ENCODE measurements around the gene CES5A. TPM values are rescaled to one million over a fixed set of nuclear protein-coding genes. Genes with fewer than 3 reads are reported as not detected.

CES5A gene
- total RNA-seq, 2 donors from 2014 or later = not detected

DNA sequence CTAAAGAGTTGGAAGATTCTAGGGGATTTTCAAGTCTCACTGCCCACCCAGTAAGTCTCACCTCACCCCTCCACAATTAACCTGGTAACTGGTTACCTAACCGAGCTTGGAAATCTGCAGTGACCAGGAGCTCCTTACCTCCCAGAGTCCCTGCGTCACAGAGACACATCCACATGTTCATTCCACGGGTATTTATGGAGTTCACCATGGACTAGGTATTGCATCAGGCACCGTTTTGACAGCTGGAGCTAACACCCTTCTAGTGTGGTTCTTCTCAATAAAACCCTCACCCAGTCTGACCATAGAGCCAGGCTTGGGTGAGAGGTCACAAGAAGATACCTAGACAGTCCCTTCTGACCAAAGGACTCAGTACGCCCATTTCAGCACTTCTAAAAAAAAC lies 2.1 kb downstream of the CES5A start:
- intact Hi-C loops (cut with DNase I) = no loop called here
- no peak for DNase-seq
- Histone ChIP-seq H3K4me3 (no peak overlapping the region), H3K4me1 (no peaks in the 10 kb centered on the region), H3K36me3 (no peaks in the 10 kb centered on the region), H3K27me3 (no peaks in the 10 kb centered on the region), H3K9me3 (no peaks in the 10 kb centered on the region), H3K27ac (no peak overlapping the region), H3K9ac (ENCODE audit: low read depth in 2 of 2, low read length in 2 of 2) (no peak overlapping the region)
- no peak for TF ChIP-seq CTCF (IDR thresholded peaks at IDR 0.05)

- DNase-seq = no peak
- no peak for TF ChIP-seq CTCF (IDR thresholded peaks at IDR 0.05)
- H3K27me3 ChIP-seq = no peaks in the 10 kb centered on the region
- intact Hi-C loops (cut with DNase I) = no loop called here
- no peak overlapping the region for H3K4me3 ChIP-seq
- no peaks in the 10 kb centered on the region for H3K36me3 ChIP-seq
- no peaks in the 10 kb centered on the region for H3K4me1 ChIP-seq
- H3K9ac ChIP-seq (ENCODE audit: low read depth in 2 of 2, low read length in 2 of 2) = no peak overlapping the region
- H3K27ac ChIP-seq = no peak overlapping the region
- H3K9me3 ChIP-seq = no peaks in the 10 kb centered on the region
These were observed 3.0 kb downstream of the CES5A start for GRCh38 chr16:55872130-55872529.

DNA sequence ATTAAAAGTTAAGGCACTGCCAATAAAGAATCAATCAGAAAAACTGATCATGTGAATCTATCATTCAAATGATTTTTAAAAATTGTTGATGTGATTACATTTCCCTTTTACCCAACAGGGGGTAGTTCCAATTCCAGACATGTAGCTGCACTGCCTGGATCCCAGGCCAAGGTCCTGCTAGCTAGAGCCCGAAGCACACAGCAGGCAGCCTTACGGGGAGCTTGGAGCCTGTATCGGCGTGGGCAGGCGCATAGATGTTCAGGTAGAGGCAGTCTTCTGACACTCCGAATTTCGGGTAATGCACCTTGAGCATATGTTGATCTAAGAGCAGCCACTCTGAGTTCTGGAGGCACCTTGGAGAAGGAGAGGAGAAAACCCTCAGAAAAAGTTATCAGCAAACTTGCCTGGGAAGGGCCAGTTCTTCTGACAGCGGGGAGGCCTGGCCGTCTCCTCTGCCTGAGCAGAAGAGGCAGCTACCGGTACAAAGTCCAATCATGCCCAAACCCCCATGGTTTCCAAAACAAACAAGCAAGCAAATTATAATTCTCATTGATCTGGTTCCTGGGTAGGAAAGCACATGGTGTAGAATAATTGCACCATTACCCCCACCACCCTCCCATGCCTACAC lies 3.6 kb downstream of the CES5A start:
- Histone ChIP-seq H3K4me3 (no peak overlapping the region), H3K27me3 (no peaks in the 10 kb centered on the region), H3K27ac (no peak overlapping the region), H3K4me1 (no peaks in the 10 kb centered on the region), H3K36me3 (no peaks in the 10 kb centered on the region), H3K9ac (ENCODE audit: low read depth in 2 of 2, low read length in 2 of 2) (no peak overlapping the region), H3K9me3 (no peaks in the 10 kb centered on the region)
- intact Hi-C loops (cut with DNase I) = no loop called here
- TF ChIP-seq CTCF (IDR thresholded peaks at IDR 0.05) = no peak
- no peak for DNase-seq

GRCh38 chr16:55868980-55869379 lies 6.2 kb downstream of the CES5A start:
- Histone ChIP-seq H3K4me1 (no peaks in the 10 kb centered on the region), H3K36me3 (no peaks in the 10 kb centered on the region), H3K9ac (ENCODE audit: low read depth in 2 of 2, low read length in 2 of 2) (no peak overlapping the region), H3K9me3 (no peaks in the 10 kb centered on the region), H3K27ac (no peak overlapping the region), H3K4me3 (no peak overlapping the region), H3K27me3 (no peaks in the 10 kb centered on the region)
- no peak for DNase-seq
- intact Hi-C loops (cut with DNase I) = no loop called here
- TF ChIP-seq CTCF (IDR thresholded peaks at IDR 0.05) = no peak

DNA sequence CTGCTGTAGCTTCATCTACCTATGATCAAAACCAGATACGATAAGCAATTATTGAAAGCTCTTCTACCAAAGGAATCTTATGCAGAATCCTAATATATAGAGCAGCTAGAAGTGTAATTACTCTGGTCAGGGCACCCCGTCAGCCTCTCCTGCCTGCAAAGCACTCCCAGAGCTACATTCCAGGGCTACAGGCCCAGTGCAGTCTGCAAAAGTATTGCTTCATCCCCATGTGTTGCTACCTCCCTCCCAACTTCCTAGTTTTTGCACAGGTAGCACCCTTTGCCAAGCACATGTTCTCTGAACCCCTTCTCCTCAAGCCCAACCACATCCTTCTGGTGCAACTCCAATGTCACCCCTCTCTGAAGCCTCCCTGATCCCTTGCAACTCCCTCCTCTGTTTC lies 7.0 kb downstream of the CES5A start:
- Histone ChIP-seq H3K9ac (ENCODE audit: low read depth in 2 of 2, low read length in 2 of 2) (no peak overlapping the region), H3K27me3 (no peaks in the 10 kb centered on the region), H3K27ac (no peak overlapping the region), H3K4me1 (no peaks in the 10 kb centered on the region), H3K4me3 (no peak overlapping the region), H3K9me3 (no peaks in the 10 kb centered on the region), H3K36me3 (no peaks in the 10 kb centered on the region)
- DNase-seq = no peak
- no peak for TF ChIP-seq CTCF (IDR thresholded peaks at IDR 0.05)
- intact Hi-C loops (cut with DNase I) = no loop called here
